HepG2 (cell line): ENCODE results near the gene FAHD1. TPM values are rescaled to one million over a fixed set of nuclear protein-coding genes. Genes with fewer than 3 reads are reported as not detected.

Experiments used
- ATF5 ChIP-seq: sonication (generic); formaldehyde crosslinking; IDR thresholded peaks from 2 replicates; pipeline ENCODE4 v1.4.0; 2020; ENCODE audit warnings: mild to moderate bottlenecking, low read depth, missing genetic modification reagents
- BRCA1 ChIP-seq: sonication (generic); formaldehyde crosslinking; IDR thresholded peaks from 2 replicates; pipeline ENCODE4 v1.4.0; 2020; ENCODE audit warnings: missing genetic modification reagents
- CSRNP2 ChIP-seq: sonication (generic); formaldehyde crosslinking; conservative IDR thresholded peaks from 2 replicates; pipeline ENCODE4 v1.8.0; 2022; ENCODE audit warnings: low read depth, missing genetic modification reagents
- FOXA3 ChIP-seq: IDR thresholded peaks from 2 replicates; pipeline ENCODE4 v1.6.1; 2016; ENCODE audit warnings: missing genetic modification reagents, missing compliant biosample characterization
- FOXP1 ChIP-seq, 2 experiments: fragments of 450-650 bp in 1 of 2; IDR thresholded peaks; 2 replicates each; pipeline ENCODE4 v1.6.1; 2017 to 2018; ENCODE audit warnings: antibody characterized with exemption in 1 of 2
- HIVEP1 ChIP-seq: sonication (generic); formaldehyde crosslinking; IDR thresholded peaks from 2 replicates; pipeline ENCODE4 v1.4.0; 2020; ENCODE audit warnings: mild to moderate bottlenecking, missing genetic modification reagents
- JUND ChIP-seq: sonication (generic); formaldehyde crosslinking; IDR thresholded peaks from 2 replicates; pipeline ENCODE4 v1.8.0; 2022; ENCODE audit warnings: mild to moderate bottlenecking, missing genetic modification reagents
- KLF16 ChIP-seq, 2 experiments: sonication (generic) in 1 of 2; formaldehyde crosslinking in 1 of 2; IDR thresholded peaks; 2 replicates each; pipeline versions ENCODE4 v1.6.1 to v1.8.0; 2016 to 2023; ENCODE audit warnings: missing genetic modification reagents in 2 of 2, missing compliant biosample characterization in 1 of 2
- NR2F2 ChIP-seq: IDR thresholded peaks from 2 replicates; pipeline ENCODE4 v1.6.1; 2012; ENCODE audit warnings: low read depth, inconsistent platforms, borderline replicate concordance
- RFXANK ChIP-seq: IDR thresholded peaks from 2 replicates; pipeline ENCODE4 v1.6.1; 2016
- SIN3A ChIP-seq: IDR thresholded peaks from 2 replicates; pipeline ENCODE4 v1.6.1; 2011; ENCODE audit warnings: low read depth, mild to moderate bottlenecking, control low read depth, low read length, borderline replicate concordance
- TBL1XR1 ChIP-seq: fragments of 150-350 bp; IDR thresholded peaks from 2 replicates; pipeline ENCODE4 v1.6.1; 2014; ENCODE audit warnings: borderline replicate concordance, low read length; ENCODE audit not compliant: partially characterized antibody
- ZFP41 ChIP-seq: sonication (generic); formaldehyde crosslinking; IDR thresholded peaks from 2 replicates; pipeline ENCODE4 v1.4.0; 2020; ENCODE audit warnings: mild to moderate bottlenecking, missing genetic modification reagents, borderline replicate concordance
- ZFX ChIP-seq: sonication (generic); formaldehyde crosslinking; IDR thresholded peaks from 2 replicates; pipeline ENCODE4 v1.4.0; 2020; ENCODE audit warnings: mild to moderate bottlenecking, low read depth, missing genetic modification reagents, moderate library complexity
- ZNF10 ChIP-seq: sonication (generic); formaldehyde crosslinking; IDR thresholded peaks from 2 replicates; pipeline ENCODE4 v1.4.0; 2020; ENCODE audit warnings: mild to moderate bottlenecking, low read depth, missing genetic modification reagents, borderline replicate concordance
- ZNF30 ChIP-seq: sonication (generic); formaldehyde crosslinking; IDR thresholded peaks from 2 replicates; pipeline ENCODE4 v1.5.0; 2020; ENCODE audit warnings: mild to moderate bottlenecking, missing genetic modification reagents
- polyA plus RNA-seq, 8 experiments: library from polyadenylated mRNA; depleted of rRNA in 3 of 8; stranded (reverse) in 7 of 8; unstranded in 1 of 8; fragments of >200 nt; fragmentation: Illumina TruSeq in 4 of 8; extraction: Trizol in 4 of 8; gene quantifications; 2 replicates each; pipeline versions ENCODE4 v1.2.1 to v1.2.3, GENCODE V29; 2011 to 2016; ENCODE audit warnings: low read depth in 4 of 8, missing spikeins in 1 of 8, mixed read lengths in 1 of 8; ENCODE audit not compliant: insufficient read depth in 1 of 8
- total RNA-seq, 5 experiments: library from RNA; depleted of rRNA; stranded (reverse); fragments of >200 nt; fragmentation: Illumina TruSeq; extraction: Trizol; gene quantifications; 2 replicates each; pipeline ENCODE4 v1.2.3, GENCODE V29; 2016; ENCODE audit warnings: low read depth in 1 of 5
- TF ChIP-seq, protein P1 (sequence below): sonication (generic); formaldehyde crosslinking; IDR thresholded peaks from 2 replicates; pipeline ENCODE4 v1.4.0; 2020; ENCODE audit warnings: mild to moderate bottlenecking, missing genetic modification reagents
- TF ChIP-seq, protein P2 (sequence below): sonication (generic); formaldehyde crosslinking; IDR thresholded peaks from 2 replicates; pipeline ENCODE4 v1.8.1; 2023; ENCODE audit warnings: mild to moderate bottlenecking, moderate library complexity, missing genetic modification reagents

Gene FAHD1
- total and polyA plus RNA-seq, 2 of the 13 experiments (the other 11 are each of a cell fraction or from before 2014, with no cell fraction given) = 39.0 to 45.3 TPM

- TF ChIP-seq, protein P1, sequence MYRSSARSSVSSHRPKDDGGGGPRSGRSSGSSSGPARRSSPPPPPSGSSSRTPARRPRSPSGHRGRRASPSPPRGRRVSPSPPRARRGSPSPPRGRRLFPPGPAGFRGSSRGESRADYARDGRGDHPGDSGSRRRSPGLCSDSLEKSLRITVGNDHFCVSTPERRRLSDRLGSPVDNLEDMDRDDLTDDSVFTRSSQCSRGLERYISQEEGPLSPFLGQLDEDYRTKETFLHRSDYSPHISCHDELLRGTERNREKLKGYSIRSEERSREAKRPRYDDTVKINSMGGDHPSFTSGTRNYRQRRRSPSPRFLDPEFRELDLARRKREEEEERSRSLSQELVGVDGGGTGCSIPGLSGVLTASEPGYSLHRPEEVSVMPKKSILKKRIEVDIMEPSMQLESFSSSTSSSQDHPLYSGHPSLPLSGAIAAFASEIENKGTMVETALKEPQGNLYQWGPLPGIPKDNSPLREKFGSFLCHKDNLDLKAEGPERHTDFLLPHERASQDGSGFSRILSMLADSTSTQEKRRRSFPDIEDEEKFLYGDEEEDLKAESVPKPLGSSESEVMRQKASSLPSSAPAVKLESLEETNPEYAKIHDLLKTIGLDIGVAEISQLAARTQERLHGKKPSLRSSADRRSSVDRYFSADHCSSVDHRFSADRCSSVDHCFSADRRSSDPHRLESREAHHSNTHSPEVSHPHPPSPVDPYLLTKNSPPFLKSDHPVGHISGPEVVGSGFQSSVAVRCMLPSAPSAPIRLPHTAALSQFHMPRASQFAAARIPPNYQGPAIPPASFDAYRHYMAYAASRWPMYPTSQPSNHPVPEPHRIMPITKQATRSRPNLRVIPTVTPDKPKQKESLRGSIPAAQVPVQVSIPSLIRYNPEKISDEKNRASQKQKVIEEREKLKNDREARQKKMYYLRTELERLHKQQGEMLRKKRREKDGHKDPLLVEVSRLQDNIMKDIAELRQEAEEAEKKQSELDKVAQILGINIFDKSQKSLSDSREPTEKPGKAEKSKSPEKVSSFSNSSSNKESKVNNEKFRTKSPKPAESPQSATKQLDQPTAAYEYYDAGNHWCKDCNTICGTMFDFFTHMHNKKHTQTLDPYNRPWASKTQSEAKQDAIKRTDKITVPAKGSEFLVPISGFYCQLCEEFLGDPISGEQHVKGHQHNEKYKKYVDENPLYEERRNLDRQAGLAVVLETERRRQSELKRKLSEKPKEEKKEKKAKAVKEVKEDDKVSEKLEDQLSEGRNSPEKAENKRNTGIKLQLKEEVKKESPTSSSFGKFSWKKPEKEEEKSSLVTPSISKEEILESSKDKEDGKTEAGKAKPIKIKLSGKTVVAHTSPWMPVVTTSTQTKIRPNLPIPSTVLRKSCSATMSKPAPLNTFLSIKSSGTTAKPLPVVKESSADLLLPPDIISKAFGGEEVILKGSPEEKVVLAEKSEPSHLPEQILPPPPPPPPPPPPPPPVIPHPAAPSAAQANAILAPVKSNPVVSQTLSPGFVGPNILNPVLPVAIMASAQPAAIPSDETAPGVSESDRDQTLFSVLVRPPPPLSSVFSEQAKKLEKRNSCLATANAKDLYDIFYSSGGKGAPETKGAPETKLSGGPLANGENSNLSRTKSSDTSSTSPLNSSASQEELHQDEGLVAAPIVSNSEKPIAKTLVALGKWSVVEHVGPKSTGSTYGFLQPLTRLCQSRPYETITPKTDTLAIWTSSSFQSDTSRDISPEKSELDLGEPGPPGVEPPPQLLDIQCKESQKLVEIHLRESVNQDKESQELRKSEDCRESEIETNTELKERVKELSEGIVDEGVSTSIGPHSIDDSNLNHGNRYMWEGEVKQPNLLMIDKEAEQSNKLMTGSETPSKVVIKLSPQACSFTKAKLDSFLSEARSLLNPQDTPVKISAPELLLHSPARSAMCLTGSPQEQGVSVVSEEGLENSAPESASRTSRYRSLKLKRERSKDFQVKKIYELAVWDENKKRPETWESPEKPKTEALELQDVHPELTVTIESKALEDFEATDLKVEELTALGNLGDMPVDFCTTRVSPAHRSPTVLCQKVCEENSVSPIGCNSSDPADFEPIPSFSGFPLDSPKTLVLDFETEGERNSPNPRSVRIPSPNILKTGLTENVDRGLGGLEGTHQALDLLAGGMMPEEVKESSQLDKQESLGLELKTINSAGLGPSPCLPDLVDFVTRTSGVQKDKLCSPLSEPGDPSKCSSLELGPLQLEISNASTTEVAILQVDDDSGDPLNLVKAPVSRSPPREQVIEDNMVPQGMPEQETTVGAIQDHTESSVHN = no peak
- TF ChIP-seq ZNF10 (no peak), TBL1XR1 (no peak), FOXA3 (CRISPR knock-in tag) (peak; percentile 88), ZFX (CRISPR knock-in tag) (peak; percentile 35; the same call in 1 of the 2 replicates), SIN3A (peak; percentile 57; the same call in 1 of the 2 replicates), KLF16 (CRISPR knock-in tag; IDR thresholded peaks at IDR 0.05) (peak in 1 of 2 experiments; percentile 77; a peak in 2 of 4 replicates), BRCA1 (0 out of 2 replicates have a peak, but pooled peaks have one; percentile 79), FOXP1 (IDR thresholded peaks at IDR 0.05) (no peak), FOXP1 (CRISPR knock-in tag; IDR thresholded peaks at IDR 0.05) (peak; percentile 48), JUND (peak; percentile 47; the same call in 1 of the 2 replicates), CSRNP2 (CRISPR knock-in tag) (no peak), ZNF30 (no peak), ZFP41 (CRISPR knock-in tag) (no peak), NR2F2 (peak; percentile 53), RFXANK (CRISPR knock-in tag) (no peak), ATF5 (CRISPR knock-in tag) (no peak), HIVEP1 (no peak)
- TF ChIP-seq, protein P2, sequence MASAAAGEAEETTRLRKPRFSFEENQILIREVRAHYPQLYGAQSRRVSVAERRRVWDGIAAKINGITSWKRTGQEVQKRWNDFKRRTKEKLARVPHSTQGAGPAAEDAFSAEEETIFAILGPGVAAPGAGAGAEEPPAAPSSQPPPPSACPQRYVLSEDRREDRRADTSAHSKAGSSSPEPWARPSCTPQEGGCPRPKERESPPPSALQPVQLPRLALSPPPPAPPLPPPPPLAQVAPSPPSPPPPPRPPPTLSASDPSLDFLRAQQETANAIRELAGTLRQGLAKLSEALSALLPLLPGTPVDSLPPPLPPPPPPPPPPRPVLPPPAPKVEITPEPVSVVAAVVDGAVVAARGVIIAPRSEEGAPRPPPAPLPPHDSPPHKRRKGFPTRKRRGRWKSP = peak; percentile 44; the same call in 1 of the 2 replicates
These were observed 5.9 kb downstream of the FAHD1 start (continued) for GRCh38 chr16:1832838-1833454.
